Muscle of arm (tissue), 12 donors: ENCODE data around the gene HSPG2. TPM values are rescaled to one million over a fixed set of nuclear protein-coding genes. Genes with fewer than 3 reads are reported as not detected.

Source experiments
- DNase-seq: peaks from one replicate; pipeline ENCODE4 v3.0.0-alpha.2; 2013
- polyA plus RNA-seq, 12 donors: library from polyadenylated mRNA; unstranded; fragments of 120-200 nt; gene quantifications; one replicate each; pipeline ENCODE4 v1.2.1, GENCODE V29; 2013; ENCODE audit not compliant: insufficient read length in 12 of 12

Gene HSPG2
- polyA plus RNA-seq, 12 donors, result 190 to 355 (median 246) TPM

DNA sequence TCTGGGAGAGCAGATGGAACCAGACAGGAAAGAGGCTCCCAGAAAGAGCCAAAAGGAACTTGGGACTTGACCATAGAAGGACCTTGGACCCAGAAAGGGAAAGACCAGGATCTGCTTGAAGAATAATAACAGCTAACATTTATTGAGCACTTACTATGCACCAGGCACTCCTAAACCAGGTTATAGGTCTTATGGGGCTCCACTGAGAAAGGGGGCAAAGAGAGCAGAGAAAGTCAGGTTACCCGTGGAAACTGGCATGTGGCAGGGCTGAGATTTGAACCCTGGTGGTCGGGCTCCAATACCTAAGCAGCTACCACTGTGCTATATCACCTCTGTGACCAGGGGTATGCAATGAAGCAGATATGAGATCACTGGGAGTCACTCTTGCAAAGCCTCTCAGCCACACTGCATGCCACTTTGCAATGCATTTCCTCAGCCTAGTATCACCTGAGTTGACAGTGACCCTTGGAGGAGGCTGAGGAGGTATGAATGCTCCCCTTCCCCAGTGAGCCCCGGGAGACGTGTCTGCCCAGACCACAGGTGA is 37.8 kb downstream of the HSPG2 start:
- DNase-seq, result no peak

DNA sequence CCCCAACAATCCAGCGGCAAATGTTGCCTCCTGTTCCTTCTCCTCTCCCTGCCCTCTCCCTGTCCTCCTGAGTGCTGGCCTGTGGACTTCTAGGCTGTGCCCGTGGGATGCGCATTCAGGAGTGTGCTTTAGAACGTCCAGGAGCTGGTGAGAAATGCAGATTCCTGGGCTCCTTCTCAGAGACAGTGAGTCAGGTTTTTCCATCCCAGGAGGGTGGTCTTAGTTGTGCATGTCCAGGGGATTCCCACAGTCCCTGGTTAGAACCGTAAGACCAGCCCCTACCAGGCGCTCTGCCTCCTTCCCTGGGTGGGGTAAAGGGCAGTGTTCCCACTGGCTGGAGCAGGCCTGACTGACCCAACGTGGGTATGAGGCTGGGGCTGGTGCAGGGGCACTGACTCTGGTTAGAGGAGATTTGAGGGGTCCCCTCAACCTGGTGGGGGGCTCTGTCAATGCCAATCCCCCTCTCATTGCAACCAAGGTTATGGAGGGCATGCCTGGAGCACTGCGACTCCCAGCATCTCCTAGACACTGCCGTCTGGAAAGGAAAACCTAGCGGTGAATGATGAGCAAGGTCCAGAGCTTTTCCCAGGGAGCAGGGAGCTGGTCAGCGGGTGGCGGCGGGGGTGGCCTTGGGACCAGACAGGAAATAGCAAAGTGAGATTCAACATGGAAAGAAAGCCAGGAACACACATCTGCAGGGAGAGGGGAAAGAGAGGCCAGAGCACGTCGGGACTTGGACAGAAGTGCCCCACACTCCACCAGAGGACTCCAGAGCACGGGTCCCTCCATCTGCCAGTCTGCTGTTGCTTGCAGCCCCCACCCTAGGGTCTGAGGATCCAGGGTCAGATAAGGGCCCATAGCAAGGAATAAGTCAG is 38.5 kb downstream of the HSPG2 start:
- DNase-seq, result peak; percentile 64

DNA sequence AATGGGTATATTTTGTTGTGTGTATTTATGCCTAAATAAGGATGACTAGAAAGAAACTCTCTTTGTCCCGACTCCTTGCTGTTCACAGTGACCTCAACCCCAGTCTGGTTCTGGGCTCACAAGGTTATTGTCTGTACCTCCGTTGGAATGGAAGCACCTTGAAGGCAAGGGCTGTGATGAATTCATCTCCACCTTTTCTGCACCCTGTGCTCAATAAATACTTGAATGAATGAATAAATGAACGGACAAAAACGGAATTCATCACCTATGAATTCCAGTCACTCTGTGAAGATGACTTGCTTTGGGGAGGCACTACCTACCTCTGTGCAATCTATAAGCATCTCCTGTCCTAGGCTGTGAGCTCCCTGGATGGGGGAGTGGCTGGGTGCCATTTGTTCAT is 39.3 kb downstream of the HSPG2 start:
- DNase-seq, result no peak

- DNase-seq, result peak; percentile 69
Observed at GRCh38 chr1:21896652-21897532, 40.2 kb downstream of the HSPG2 start.

DNA sequence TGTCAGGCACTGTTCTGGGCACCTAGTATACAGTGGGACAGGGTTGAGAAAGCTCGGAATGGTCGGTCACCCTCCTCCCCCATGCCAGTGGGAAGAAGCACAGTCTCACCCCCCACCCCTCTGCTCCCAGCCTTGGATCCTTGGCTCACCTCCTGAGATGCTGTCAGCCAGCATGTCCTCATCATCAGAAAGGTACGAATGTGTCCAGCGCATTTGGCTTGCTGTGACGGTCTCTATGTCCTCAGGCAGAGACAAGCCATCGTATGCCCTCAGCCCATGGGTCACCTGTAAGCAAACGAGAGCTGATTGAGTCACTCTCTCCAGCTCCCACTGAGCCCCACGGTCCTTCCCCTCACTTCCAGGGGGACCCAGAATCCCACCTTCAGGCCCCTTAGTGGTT is 41.1 kb downstream of the HSPG2 start:
- no peak for DNase-seq

DNA sequence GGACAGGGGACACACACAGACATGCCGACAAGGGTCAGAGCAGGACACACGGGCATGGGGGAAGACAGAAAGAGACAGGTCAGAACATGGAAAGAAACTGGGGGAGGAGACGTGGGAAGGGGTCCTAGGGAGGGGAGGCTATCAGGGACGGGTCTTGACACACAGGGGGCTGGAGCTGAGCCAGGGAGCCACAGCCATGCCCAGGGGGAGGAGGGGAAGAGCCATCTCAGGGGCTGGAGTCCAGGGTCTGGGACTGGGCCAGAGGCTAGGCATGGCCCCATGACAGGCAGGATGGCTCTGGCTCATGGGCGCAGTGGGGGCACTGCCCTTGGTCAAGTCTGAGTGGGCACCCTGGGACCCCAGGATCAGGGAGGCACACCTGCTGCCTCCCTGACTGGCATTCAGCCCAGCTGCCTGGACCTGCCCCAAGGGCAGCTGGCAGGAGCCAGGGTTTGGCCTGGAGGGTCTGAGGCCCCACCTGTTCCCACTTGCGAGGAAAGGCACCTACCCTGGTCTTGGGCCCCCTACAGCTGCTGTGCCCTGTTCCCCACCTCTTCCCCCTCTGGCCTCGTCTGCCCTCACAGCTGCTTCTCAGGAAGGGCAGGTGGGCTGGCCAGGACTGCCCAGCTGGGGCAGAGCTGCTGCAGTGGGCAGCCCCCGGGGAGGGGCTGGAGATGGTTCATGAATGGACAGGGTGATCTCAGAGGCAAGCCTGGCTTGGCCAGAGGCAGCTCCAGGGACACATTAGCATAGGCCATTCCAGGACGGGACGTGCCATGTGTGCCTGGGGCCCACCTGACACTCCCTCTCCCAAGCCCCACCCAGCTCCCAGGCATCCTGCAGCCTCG is 42.9 kb downstream of the HSPG2 start:
- DNase-seq, result no peak

- no peak for DNase-seq
Observed at GRCh38 chr1:21893046-21893805, 43.9 kb downstream of the HSPG2 start.

- no peak for DNase-seq
Observed at GRCh38 chr1:21891621-21892479, 45.3 kb downstream of the HSPG2 start.

DNA sequence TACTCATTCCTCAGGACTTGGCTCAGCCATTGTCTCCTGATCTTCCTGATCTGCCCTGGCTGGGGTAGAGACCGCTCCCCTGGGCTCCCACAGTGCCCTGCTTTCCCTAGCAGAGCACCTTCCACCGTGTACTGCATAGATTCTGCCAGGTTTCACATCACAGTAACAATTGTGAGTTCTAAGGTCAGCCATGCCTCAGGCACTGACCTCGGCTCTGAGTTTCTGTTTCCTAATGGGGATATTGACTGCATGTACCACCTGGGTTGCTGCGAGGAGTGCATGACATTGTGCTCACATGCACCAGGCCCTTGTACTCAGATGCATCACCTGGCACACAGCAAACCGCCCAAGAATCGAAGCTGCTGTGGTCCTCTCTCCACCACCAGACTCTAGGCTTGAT is 46.0 kb downstream of the HSPG2 start:
- DNase-seq, result no peak

- no peak for DNase-seq
Observed at GRCh38 chr1:21888500-21888899, 48.6 kb downstream of the HSPG2 start.

- DNase-seq, result no peak
Observed at GRCh38 chr1:21887796-21888195, 49.3 kb downstream of the HSPG2 start.

DNA sequence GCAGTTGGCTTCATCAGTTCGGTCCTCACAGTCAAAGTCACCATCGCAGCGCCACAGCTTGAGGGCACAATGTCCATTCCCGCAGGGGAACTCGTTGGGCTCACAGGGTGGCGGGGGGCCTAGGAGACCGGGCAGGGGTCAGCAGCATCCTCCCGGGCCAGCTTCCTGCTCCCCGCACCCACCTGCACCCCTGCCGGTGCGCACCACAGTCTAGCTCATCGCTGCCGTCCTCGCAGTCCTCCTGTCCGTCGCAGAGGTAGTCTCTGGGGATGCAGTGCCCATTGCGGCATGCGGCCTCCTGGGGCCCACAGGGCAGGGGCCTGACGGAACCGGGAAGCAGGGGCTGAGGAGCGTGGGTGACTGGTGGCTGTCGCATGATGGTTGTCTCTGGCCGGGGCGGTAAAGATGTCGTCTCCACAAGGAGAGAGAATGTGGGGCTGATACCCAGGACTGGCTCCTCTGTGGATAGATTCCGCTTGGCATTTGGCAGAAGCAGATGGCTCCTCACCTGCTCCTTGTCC is 49.8 kb downstream of the HSPG2 start:
- DNase-seq, result no peak

GRCh38 chr1:21886486-21887215 is 50.5 kb downstream of the HSPG2 start:
- DNase-seq, result no peak

- no peak for DNase-seq
Observed at GRCh38 chr1:21885236-21886037, 51.7 kb downstream of the HSPG2 start.

GRCh38 chr1:21884456-21885235 is 52.5 kb downstream of the HSPG2 start:
- DNase-seq, result no peak

DNA sequence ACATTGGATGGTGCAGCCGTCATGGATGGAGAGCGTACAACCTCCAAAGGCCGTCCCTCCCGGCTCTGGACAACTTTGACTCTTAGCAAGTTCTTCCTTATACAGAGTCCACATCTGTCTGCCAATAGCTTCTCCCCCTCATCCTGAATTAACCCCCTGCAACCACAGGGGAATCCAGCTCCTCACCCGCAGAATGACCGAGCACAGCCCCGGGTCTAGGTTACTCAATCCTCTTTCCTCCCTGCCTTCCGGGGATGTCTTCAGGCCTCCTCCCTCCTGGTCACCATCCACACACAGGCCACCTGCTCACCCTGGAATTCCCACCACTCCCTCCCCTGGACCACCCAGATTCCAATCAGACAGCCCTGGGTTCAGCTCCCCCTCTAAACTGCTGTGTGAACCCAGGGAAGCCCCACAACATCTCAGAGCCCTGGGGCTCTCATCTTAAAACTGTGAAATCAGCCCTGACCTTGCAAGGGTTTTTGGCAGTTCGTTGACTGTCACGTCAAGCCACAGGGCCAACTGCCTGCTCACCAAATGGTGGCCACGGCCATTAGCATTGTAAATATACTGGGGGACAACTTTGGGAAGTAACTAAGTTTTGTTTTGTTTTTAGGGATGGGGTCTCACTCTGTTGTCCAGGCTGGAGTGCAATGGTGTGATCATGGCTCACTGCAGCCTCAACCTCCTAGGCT is 54.2 kb downstream of the HSPG2 start:
- DNase-seq, result no peak
